ENCODE measurements around the gene CRABP1. TPM values are rescaled to one million over a fixed set of nuclear protein-coding genes. Genes with fewer than 3 reads are reported as not detected.

Gene CRABP1
- total RNA-seq, 4 donors from 2014 or later = 0.84 to 8.9 (median 2.0) TPM; not detected in 1

DNA sequence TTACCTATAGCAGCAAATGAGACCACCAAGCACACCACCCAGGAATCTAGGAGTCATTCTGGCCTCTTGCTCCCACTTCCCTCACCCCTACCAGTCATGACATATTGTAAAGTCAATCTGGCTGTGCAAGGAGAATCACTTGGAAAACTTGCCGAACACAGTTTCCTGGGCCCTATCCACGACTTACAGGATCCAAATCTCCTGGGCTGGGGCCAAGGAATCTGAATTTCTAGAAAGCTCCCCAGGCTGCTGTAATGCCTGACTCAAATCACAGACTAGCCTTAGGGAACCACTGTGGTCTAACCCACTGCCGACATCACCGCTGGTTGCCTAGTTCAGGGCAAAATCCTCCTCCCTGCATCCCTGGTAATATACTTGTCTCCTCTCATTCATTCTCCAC is 4.2 kb upstream of the CRABP1 start:
- DNase-seq (ENCODE audit: low spot score in 2 of 2) = no peak
- 88 to 93% methylated on average over 4 of the region's 4 CpGs for WGBS, 2 donors
- intact Hi-C loops (cut with DNase I; ENCODE audit: low total_unique reads) = no loop called here
- no peak for TF ChIP-seq POLR2A (IDR thresholded peaks at IDR 0.05)
- TF ChIP-seq, protein P1, sequence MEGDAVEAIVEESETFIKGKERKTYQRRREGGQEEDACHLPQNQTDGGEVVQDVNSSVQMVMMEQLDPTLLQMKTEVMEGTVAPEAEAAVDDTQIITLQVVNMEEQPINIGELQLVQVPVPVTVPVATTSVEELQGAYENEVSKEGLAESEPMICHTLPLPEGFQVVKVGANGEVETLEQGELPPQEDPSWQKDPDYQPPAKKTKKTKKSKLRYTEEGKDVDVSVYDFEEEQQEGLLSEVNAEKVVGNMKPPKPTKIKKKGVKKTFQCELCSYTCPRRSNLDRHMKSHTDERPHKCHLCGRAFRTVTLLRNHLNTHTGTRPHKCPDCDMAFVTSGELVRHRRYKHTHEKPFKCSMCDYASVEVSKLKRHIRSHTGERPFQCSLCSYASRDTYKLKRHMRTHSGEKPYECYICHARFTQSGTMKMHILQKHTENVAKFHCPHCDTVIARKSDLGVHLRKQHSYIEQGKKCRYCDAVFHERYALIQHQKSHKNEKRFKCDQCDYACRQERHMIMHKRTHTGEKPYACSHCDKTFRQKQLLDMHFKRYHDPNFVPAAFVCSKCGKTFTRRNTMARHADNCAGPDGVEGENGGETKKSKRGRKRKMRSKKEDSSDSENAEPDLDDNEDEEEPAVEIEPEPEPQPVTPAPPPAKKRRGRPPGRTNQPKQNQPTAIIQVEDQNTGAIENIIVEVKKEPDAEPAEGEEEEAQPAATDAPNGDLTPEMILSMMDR (IDR thresholded peaks at IDR 0.05) = no peak
- H3K4me3 ChIP-seq (ENCODE audit: low read depth, poor library complexity, severe bottlenecking) = no peak overlapping the region

GRCh38 chr15:78338781-78339180 is 1.4 kb upstream of the CRABP1 start:
- WGBS, 2 donors = 79 to 81% methylated on average over 7 of the region's 7 CpGs
- TF ChIP-seq, protein P1 (IDR thresholded peaks at IDR 0.05) = no peak
- no peak for TF ChIP-seq POLR2A (IDR thresholded peaks at IDR 0.05)
- intact Hi-C loops (cut with DNase I; ENCODE audit: low total_unique reads) = no loop called here
- no peak overlapping the region for H3K4me3 ChIP-seq (ENCODE audit: low read depth, poor library complexity, severe bottlenecking)
- no peak for DNase-seq (ENCODE audit: low spot score in 2 of 2)

DNA sequence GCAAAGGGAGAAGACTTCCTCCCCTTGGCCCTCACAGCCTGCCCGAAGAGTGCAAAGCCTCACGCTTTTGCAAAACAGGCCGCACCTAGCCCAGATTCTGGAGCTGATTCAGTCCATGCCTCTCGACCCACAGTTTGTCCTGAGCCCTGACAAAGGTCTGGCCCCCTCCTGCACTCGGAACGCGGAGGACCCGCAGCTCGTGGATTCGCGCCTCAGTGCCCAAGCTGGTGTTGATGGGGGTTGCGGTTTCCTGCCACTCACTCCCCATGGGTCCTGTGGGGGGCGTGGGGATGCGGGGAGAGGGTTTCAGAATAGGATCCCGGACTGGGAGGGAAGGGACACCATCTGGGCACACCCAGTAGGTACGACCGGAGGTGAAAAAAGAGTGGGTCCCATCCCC is 594 bp upstream of the CRABP1 start:
- WGBS, 2 donors = 65 to 72% methylated on average over 17 of the region's 17 CpGs
- no peak overlapping the region for H3K4me3 ChIP-seq (ENCODE audit: low read depth, poor library complexity, severe bottlenecking)
- TF ChIP-seq, protein P1 (IDR thresholded peaks at IDR 0.05) = no peak
- DNase-seq (ENCODE audit: low spot score in 2 of 2) = no peak
- intact Hi-C loops (cut with DNase I; ENCODE audit: low total_unique reads) = no loop called here

DNA sequence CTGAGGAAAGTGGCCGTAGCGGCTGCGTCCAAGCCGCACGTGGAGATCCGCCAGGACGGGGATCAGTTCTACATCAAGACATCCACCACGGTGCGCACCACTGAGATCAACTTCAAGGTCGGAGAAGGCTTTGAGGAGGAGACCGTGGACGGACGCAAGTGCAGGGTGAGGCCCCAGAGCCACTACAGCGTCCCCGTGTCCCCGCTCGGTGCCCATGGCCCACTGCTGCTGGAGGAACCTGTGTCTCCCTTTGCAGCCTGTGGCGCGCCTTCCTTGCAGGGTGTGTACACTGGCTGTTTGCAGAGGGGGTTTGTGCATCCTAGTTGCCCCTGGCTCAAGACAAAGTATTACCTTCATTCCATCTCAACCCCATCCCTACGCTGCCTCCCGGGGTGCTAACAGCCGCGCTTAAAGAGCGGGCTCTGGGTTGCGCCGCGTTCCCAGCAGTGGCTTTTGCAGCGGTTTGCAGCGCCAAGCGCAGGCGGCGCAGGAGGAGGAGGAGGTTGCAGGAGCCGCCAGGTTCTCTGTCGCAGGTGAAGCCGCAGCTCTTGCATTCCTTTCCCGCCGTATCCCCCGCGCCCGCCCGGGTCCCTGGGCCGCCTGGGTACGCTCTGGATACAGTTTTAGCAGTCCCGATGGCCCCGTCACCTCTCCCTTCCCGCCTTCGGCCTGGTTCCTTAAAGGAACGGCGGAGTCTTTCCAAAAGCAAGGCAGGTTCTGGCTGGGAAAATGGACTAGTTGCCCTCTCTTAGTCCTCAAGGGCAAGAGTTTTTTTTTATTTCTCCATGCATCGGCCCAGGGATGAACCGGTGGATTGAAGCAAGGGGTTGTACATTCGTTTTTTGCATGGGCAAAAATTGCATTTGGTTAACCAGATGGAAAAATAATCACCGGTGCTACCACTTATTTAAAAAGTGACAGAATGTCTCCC is 1.2 kb downstream of the CRABP1 start:
- intact Hi-C loops (cut with DNase I; ENCODE audit: low total_unique reads) = no loop called here
- TF ChIP-seq POLR2A (IDR thresholded peaks at IDR 0.05) = no peak
- TF ChIP-seq, protein P1 (IDR thresholded peaks at IDR 0.05) = no peak
- DNase-seq (ENCODE audit: low spot score in 2 of 2) = no peak
- H3K4me3 ChIP-seq (ENCODE audit: low read depth, poor library complexity, severe bottlenecking) = no peak overlapping the region
- 10 to 13% methylated on average over 52 of the region's 53 CpGs for WGBS, 2 donors

- intact Hi-C loops (cut with DNase I; ENCODE audit: low total_unique reads) = no loop called here
- no peak for DNase-seq (ENCODE audit: low spot score in 2 of 2)
- 60 to 67% methylated on average over 5 of the region's 5 CpGs for WGBS, 2 donors
- H3K4me3 ChIP-seq (ENCODE audit: low read depth, poor library complexity, severe bottlenecking) = no peak overlapping the region
- TF ChIP-seq POLR2A (IDR thresholded peaks at IDR 0.05) = no peak
- TF ChIP-seq, protein P1 (IDR thresholded peaks at IDR 0.05) = no peak
Measured at GRCh38 chr15:78342021-78342420, 1.9 kb downstream of the CRABP1 start.

Measured in lower leg skin (tissue), 4 donors.